Thyroid gland (tissue), 4 donors: ENCODE measurements around the gene SEMA6B. TPM values are rescaled to one million over a fixed set of nuclear protein-coding genes. Genes with fewer than 3 reads are reported as not detected.
"Not testable (repeated sequence)": the region's sequence is repeated elsewhere in the genome, so short reads cannot be mapped to it uniquely, and the experiment has no call there.

Source experiments
- DNase-seq, 2 donors: peaks; one replicate each; pipeline ENCODE4 v3.0.0-alpha.2; 2019
- H3K27ac ChIP-seq, 3 donors: fragments of 200-600 bp; sonication (generic); 1 replicate in 2 of 3; 2 replicates in 1 of 3; pipeline ENCODE4 v1.5.1; 2016 to 2019; ENCODE audit warnings: mild to moderate bottlenecking in 1 of 3, moderate library complexity in 1 of 3
- H3K27me3 ChIP-seq: fragments of 200-600 bp; sonication (generic); one replicate; pipeline ENCODE4 v1.5.1; 2019
- H3K36me3 ChIP-seq, 2 donors: fragments of 200-600 bp; sonication (generic); one replicate each; pipeline ENCODE4 v1.5.1; 2016 to 2019
- H3K4me1 ChIP-seq, 2 donors: fragments of 200-600 bp; sonication (generic); one replicate each; pipeline ENCODE4 v1.5.1; 2017 to 2019
- H3K4me3 ChIP-seq, 3 donors: fragments of 200-600 bp; sonication (generic); replicated peaks in 1 of 3; 1 replicate in 2 of 3; 2 replicates in 1 of 3; pipeline ENCODE4 v1.5.1; 2016; ENCODE audit warnings: mild to moderate bottlenecking in 1 of 3
- H3K9me3 ChIP-seq: fragments of 200-600 bp; sonication (generic); one replicate; pipeline ENCODE4 v1.5.1; 2017
- CTCF ChIP-seq, 6 experiments: fragments of 200-600 bp in 3 of 6; fragments of 450-650 bp in 3 of 6; sonication (generic) in 3 of 6; IDR thresholded peaks; one replicate each; pipeline ENCODE4 v1.5.1; 2016 to 2019; ENCODE audit warnings: antibody characterized with exemption in 6 of 6, mild to moderate bottlenecking in 2 of 6, inconsistent platforms in 1 of 6, moderate library complexity in 1 of 6
- POLR2A ChIP-seq, 2 donors: fragments of 450-650 bp; IDR thresholded peaks; one replicate each; pipeline ENCODE4 v1.6.1; 2017; ENCODE audit warnings: antibody characterized with exemption in 2 of 2, mild to moderate bottlenecking in 2 of 2, moderate library complexity in 1 of 2
- WGBS, 2 donors: methylation state at CpG; one replicate each; pipeline ENCODE4 v1.1.5; 2017; 5-methylcytosine and 5-hydroxymethylcytosine counted together
- intact Hi-C: fragments of 100-400 bp; cut with DNase I; formaldehyde crosslinking; loops from one replicate; pipeline ENCODE4 v1.15.1; 2023
- total RNA-seq, 4 donors: library from RNA; depleted of rRNA; stranded (reverse); fragments of >200 nt; gene quantifications; one replicate each; pipeline ENCODE4 v1.2.3, GENCODE V29; 2016

SEMA6B gene
- total RNA-seq, 4 donors from 2014 or later: 1.2 to 9.1 (median 4.2) TPM

GRCh38 chr19:4548238-4548584 is 11.3 kb downstream of the SEMA6B start:
- DNase-seq: no peak
- Histone ChIP-seq H3K9me3 (no peaks in the 10 kb centered on the region), H3K4me1 (no peaks in the 10 kb centered on the region), H3K27ac (no peak overlapping the region), H3K27me3 (no peaks in the 10 kb centered on the region), H3K4me3 (no peak overlapping the region), H3K36me3 (no peaks in the 10 kb centered on the region)
- no peak for TF ChIP-seq CTCF (IDR thresholded peaks at IDR 0.05)
- TF ChIP-seq POLR2A (IDR thresholded peaks at IDR 0.05): no peak
- 88 to 94% methylated on average over 3 to 14 of the region's 14 CpGs for WGBS, 2 donors
- intact Hi-C loops: no loop called here

- Histone ChIP-seq H3K4me1 (no peaks in the 10 kb centered on the region), H3K27me3 (no peaks in the 10 kb centered on the region), H3K9me3 (no peaks in the 10 kb centered on the region), H3K36me3 (no peaks in the 10 kb centered on the region), H3K4me3 (no peak overlapping the region), H3K27ac (no peak overlapping the region)
- DNase-seq: no peak
- no peak for TF ChIP-seq POLR2A (IDR thresholded peaks at IDR 0.05)
- TF ChIP-seq CTCF (IDR thresholded peaks at IDR 0.05): peak in 1 of 6 experiments; percentile 7
- whole genome bisulfite sequencing, 2 donors: 66 to 80% methylated on average over 23 of the region's 32 CpGs
- intact Hi-C loops: no loop called here
These were observed 11.9 kb downstream of the SEMA6B start for GRCh38 chr19:4547303-4548237.

- H3K9me3 ChIP-seq: no peaks in the 10 kb centered on the region
- H3K27me3 ChIP-seq: no peaks in the 10 kb centered on the region
- H3K27ac ChIP-seq: no peak overlapping the region
- no peaks in the 10 kb centered on the region for H3K4me1 ChIP-seq
- intact Hi-C loops: no loop called here
- no peak overlapping the region for H3K4me3 ChIP-seq
- 95% methylated on average over 54 to 67 of the region's 87 CpGs for WGBS, 2 donors
- TF ChIP-seq CTCF (IDR thresholded peaks at IDR 0.05) (no peak), POLR2A (IDR thresholded peaks at IDR 0.05) (no peak)
- no peak for DNase-seq
- no peaks in the 10 kb centered on the region for H3K36me3 ChIP-seq
These were observed 15.4 kb downstream of the SEMA6B start for GRCh38 chr19:4543842-4544647.

GRCh38 chr19:4542896-4543841 is 16.3 kb downstream of the SEMA6B start:
- no peak overlapping the region for H3K4me3 ChIP-seq
- no peaks in the 10 kb centered on the region for H3K9me3 ChIP-seq
- no peaks in the 10 kb centered on the region for H3K4me1 ChIP-seq
- no peaks in the 10 kb centered on the region for H3K36me3 ChIP-seq
- 89 to 90% methylated on average over 37 to 40 of the region's 77 CpGs for WGBS, 2 donors
- intact Hi-C loops: no loop called here
- no peak overlapping the region for H3K27ac ChIP-seq
- TF ChIP-seq POLR2A (IDR thresholded peaks at IDR 0.05) (no peak), CTCF (IDR thresholded peaks at IDR 0.05) (no peak)
- no peaks in the 10 kb centered on the region for H3K27me3 ChIP-seq
- DNase-seq: no peak

- H3K9me3 ChIP-seq, intact Hi-C loops, H3K4me1 ChIP-seq, H3K27ac ChIP-seq, H3K4me3 ChIP-seq, DNase-seq, H3K27me3 ChIP-seq, H3K36me3 ChIP-seq: not testable (repeated sequence)
- 89% methylated on average over 12 of the region's 12 CpGs for WGBS, 2 donors
These were observed 17.7 kb downstream of the SEMA6B start for GRCh38 chr19:4541806-4542145.
